ENCODE data around the gene ANGEL2. TPM values are rescaled to one million over a fixed set of nuclear protein-coding genes. Genes with fewer than 3 reads are reported as not detected.

The ANGEL2 gene
- total and polyA plus RNA-seq, 2 of the 13 experiments (the other 11 are each of a cell fraction or from before 2014, with no cell fraction given) = 12.3 to 25.4 TPM

GRCh38 chr1:212950243-212951125 lies 65.2 kb downstream of the ANGEL2 start, which contains the start of gene VASH2:
VASH2 (plus strand) TSS chr1:212950541; CDS start chr1:212951543, 1,002 bp downstream.
- intact Hi-C loops (cut with micrococcal nuclease; ENCODE audit: unreplicated experiment) = no loop called here
- Histone ChIP-seq H2AFZ (ENCODE audit: low read length) (no peak within 1 kb of the TSS), H3K36me3 (replicated peaks in 1 of 2; ENCODE audit: control insufficient read depth in 1 of 2, insufficient read depth in 2 of 2, low read length in 2 of 2) (no peaks in the 10 kb centered on the region), H3K27me3 (ENCODE audit: control insufficient read depth in 1 of 2, insufficient read depth in 2 of 2, low read length in 2 of 2) (no peaks in the 10 kb centered on the region), H3K27ac (ENCODE audit: extremely low read length, insufficient read depth, low read length) (no peak within 1 kb of the TSS), H4K20me1 (ENCODE audit: insufficient read depth, low read length) (no peaks in the 10 kb centered on the region), H3K4me1 (ENCODE audit: insufficient read depth, low read length) (peaks cover 8% of the 10 kb centered on the region; the same call in 1 of the 2 replicates), H3K9ac (ENCODE audit: insufficient read depth, low read depth, low read length) (no peak within 1 kb of the TSS), H3K4me3 (replicated peaks in 1 of 3; ENCODE audit: insufficient read depth in 1 of 3, low read depth in 2 of 3, low read length in 3 of 3) (peak within 1 kb of the TSS; percentile 49 to 55 (median 51); a peak in 4 of 6 replicates), H3K79me2 (ENCODE audit: insufficient read depth, low read length) (no peaks in the 10 kb centered on the region), H3K4me2 (ENCODE audit: low read depth, low read length) (peak within 1 kb of the TSS; percentile 65), H3K9me3 (ENCODE audit: low read length) (no peaks in the 10 kb centered on the region)
- ChIA-PET POLR2A (no interaction called here), CTCF (ENCODE audit: low intra/inter-chr PET ratio, low total read pairs) (no interaction called here)
- DNase-seq (ENCODE audit: low spot score) (peak; percentile 57), ATAC-seq (peak; percentile 98), FAIRE-seq (no peak)
- in situ Hi-C loops (cut with HindIII; ENCODE audit: extremely low pct_ligation_motif_present, low pct_unique_long_range_greater_than_20kb) = no loop called here
- 67% methylated on average over 19 of the region's 61 CpGs for WGBS (ENCODE audit: low lambda C conversion rate)
- no TSS peak for BruUV-seq (replicated peaks)
- TF ChIP-seq ZFY (CRISPR knock-in tag; IDR thresholded peaks at IDR 0.05) = 0 out of 2 replicates have a peak, but pooled peaks have one; percentile 29
- TF ChIP-seq YEATS4 (CRISPR knock-in tag; IDR thresholded peaks at IDR 0.05; ENCODE audit: borderline replicate concordance) = peak; percentile 60; the same call in 1 of the 2 replicates
- no peak for TF ChIP-seq SOX6 (IDR thresholded peaks at IDR 0.05)
- peak; percentile 40; the same call in 1 of the 2 replicates for TF ChIP-seq SOX6 (CRISPR knock-in tag; IDR thresholded peaks at IDR 0.05)
- no peak for TF ChIP-seq ZNF7 (CRISPR knock-in tag; IDR thresholded peaks at IDR 0.05)
- TF ChIP-seq TFDP2 (CRISPR knock-in tag; IDR thresholded peaks at IDR 0.05) = 0 out of 2 replicates have a peak, but pooled peaks have one; percentile 40
- no peak for TF ChIP-seq SP1 (IDR thresholded peaks at IDR 0.05)
- no peak for TF ChIP-seq SP1 (CRISPR knock-in tag; IDR thresholded peaks at IDR 0.05)
- TF ChIP-seq BRCA1 (CRISPR knock-in tag; IDR thresholded peaks at IDR 0.05) = no peak
- no peak for TF ChIP-seq ZGPAT (CRISPR knock-in tag; IDR thresholded peaks at IDR 0.05)
- 0 out of 2 replicates have a peak, but pooled peaks have one; percentile 19 for TF ChIP-seq GABPB1 (CRISPR knock-in tag; IDR thresholded peaks at IDR 0.05)
- TF ChIP-seq SOX13 (IDR thresholded peaks at IDR 0.05) = no peak
- peak in 1 of 2 experiments; percentile 36; a peak in 1 of 4 replicates for TF ChIP-seq SOX13 (CRISPR knock-in tag; conservative IDR thresholded peaks at IDR 0.05 in 1 of 2, IDR thresholded peaks at IDR 0.05 in 1 of 2)
- TF ChIP-seq, protein P1, sequence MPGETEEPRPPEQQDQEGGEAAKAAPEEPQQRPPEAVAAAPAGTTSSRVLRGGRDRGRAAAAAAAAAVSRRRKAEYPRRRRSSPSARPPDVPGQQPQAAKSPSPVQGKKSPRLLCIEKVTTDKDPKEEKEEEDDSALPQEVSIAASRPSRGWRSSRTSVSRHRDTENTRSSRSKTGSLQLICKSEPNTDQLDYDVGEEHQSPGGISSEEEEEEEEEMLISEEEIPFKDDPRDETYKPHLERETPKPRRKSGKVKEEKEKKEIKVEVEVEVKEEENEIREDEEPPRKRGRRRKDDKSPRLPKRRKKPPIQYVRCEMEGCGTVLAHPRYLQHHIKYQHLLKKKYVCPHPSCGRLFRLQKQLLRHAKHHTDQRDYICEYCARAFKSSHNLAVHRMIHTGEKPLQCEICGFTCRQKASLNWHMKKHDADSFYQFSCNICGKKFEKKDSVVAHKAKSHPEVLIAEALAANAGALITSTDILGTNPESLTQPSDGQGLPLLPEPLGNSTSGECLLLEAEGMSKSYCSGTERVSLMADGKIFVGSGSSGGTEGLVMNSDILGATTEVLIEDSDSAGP (CRISPR knock-in tag; IDR thresholded peaks at IDR 0.05; ENCODE audit: borderline replicate concordance) = peak; percentile 37; the same call in 1 of the 2 replicates
- TF ChIP-seq NR1H2 (CRISPR knock-in tag; IDR thresholded peaks at IDR 0.05; ENCODE audit: borderline replicate concordance, low read depth) = no peak
- no peak for TF ChIP-seq ZNF546 (CRISPR knock-in tag; conservative IDR thresholded peaks at IDR 0.05)
- peak; percentile 83 for TF ChIP-seq NFYB (CRISPR knock-in tag; IDR thresholded peaks at IDR 0.05)
- TF ChIP-seq ZBTB33 (CRISPR knock-in tag; IDR thresholded peaks at IDR 0.05) = peak; percentile 25; the same call in 1 of the 2 replicates

All from HepG2 (cell line).